Right kidney (tissue), 1 donor: Measurements from ENCODE around the gene GDAP1L1.
"Not testable (repeated sequence)": the region's sequence is repeated elsewhere in the genome, so short reads cannot be mapped to it uniquely, and the experiment has no call there.

Experiments
- DNase-seq: peaks from one replicate; pipeline ENCODE4 v3.0.0-alpha.2; 2016

Gene GDAP1L1

GRCh38 chr20:44304383-44304782 lies 57.3 kb downstream of the GDAP1L1 start:
- DNase-seq, result no peak

- no peak for DNase-seq
These were observed 59.8 kb downstream of the GDAP1L1 start for GRCh38 chr20:44306927-44307326.

- DNase-seq, result peak; percentile 20
These were observed 62.9 kb downstream of the GDAP1L1 start for GRCh38 chr20:44309763-44310663.

GRCh38 chr20:44310664-44311639 lies 63.8 kb downstream of the GDAP1L1 start, which contains the start of gene FITM2:
FITM2 (minus strand) TSS chr20:44311202; CDS start chr20:44311148, 54 bp downstream.
- DNase-seq, result peak; percentile 95

DNA sequence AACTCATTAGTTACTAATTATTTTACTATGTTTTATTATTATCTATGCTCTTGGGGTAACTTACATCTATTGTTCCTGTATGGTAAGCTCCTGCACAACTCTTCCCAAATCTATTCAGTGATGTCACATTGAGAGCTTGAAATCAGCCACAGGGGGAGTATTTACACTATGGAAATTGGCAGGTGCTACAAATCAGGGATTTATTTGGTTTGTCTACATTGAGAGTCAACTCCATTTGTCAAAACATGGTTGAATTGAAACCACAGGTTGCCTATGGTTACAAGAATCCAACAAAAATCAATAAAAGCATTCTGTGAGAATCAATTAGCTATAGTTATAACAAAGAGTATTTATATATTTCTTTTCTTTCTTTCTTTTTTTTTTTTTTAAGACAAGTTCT lies 67.8 kb downstream of the GDAP1L1 start:
- DNase-seq, result no peak

DNA sequence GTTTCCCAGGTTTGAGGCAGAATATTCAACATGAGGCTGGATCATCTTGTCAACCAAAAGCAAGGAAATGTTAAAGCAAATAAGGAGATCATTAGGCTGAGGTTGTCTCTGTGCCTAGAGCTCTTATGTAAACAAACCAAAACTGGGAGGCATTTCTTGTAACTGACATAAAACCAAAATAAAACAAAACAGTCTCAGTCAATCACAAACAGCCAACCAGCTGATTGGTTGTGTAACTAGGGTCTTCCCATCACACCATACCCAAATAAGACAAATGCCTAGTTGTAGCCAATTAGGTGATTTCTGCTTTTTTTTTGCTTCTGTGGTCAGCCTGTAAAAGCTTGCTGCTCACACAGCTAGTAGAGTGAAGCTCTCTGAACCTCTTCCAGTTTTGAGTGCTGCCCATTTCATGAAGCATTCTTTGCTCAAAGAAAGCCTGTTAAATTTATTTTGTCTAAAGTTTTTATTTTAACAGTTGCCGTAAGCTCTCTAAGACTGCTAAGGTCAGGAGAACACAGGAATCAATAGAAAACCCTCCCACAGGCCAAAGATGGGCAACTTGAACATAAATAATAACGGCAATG lies 72.8 kb downstream of the GDAP1L1 start:
- no peak for DNase-seq

DNA sequence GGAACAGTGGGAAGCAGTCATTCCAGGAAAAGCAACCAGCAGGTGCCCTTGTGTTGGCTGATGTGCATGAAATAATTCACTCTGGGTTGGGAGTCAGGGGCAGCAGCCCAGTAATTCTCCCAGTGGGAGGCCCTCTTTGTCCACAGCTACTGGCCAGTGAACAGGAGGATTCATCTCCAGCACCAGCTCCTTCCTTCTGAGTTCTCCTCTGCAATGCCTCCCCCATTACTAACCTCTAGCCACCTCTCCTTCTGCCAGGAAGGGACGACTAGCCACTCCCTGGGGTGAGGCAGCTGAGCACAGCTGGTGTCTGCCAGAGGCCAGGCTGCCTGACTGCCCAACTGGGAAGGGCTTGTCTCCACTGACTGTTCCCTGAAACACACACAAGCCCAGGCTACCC lies 77.2 kb downstream of the GDAP1L1 start:
- DNase-seq, result no peak

DNA sequence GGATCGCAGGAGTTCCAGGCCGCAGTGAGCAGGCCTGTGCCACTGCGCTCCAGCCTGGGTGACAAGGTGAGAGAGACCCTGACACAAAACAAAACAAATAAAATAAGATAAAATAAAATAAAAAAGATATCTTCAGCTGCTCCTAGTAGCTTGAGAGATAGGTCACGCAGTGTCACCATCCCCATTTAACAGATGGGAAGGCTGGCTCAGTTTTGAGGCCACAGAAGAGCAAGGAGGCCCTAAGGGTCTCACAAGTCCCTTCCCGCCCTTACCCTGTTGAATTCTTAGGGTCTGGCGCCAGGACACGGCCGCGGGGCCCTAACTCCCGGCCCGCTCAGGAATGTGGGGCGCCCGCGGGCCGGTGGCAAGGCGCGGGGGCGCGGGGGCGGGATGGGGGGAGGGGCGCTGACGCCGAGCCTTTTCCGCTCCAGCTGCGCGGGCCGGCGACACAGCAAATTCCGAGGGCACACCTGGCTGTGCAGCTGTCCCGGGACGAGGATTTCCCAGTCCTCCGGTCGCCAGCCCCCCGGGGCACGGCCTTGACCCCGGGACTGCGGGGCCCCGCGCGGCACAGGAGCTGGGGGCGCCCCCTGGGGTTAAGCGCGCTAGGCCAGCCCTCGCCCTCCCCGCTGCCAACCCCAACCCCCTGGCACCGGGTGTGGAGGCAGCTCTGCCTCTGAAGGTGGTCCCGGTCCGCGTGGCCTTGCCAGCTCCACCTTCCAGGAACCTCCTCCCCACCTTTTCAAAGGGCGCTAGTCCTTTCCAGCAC lies 79.5 kb downstream of the GDAP1L1 start:
- no peak for DNase-seq

- DNase-seq, result not testable (repeated sequence)
These were observed 80.6 kb downstream of the GDAP1L1 start for GRCh38 chr20:44327748-44328147.

- DNase-seq, result no peak
These were observed 81.3 kb downstream of the GDAP1L1 start for GRCh38 chr20:44328428-44328827.
